Measurements from ENCODE around the gene SHKBP1. TPM values are rescaled to one million over a fixed set of nuclear protein-coding genes. Genes with fewer than 3 reads are reported as not detected.

SHKBP1 gene
- total RNA-seq, 1 donor from 2014 or later, result 56.3 TPM

- no peaks in the 10 kb centered on the region for H3K27me3 ChIP-seq (ENCODE audit: insufficient read depth, low read length)
- H3K27ac Mint-ChIP-seq (ENCODE audit: unreplicated experiment), result no peak overlapping the region
- peak overlapping the region; percentile 80 for H3K9ac ChIP-seq (ENCODE audit: low read length)
- H3K9me3 Mint-ChIP-seq (ENCODE audit: unreplicated experiment), result no peaks in the 10 kb centered on the region
- peaks cover 34% of the 10 kb centered on the region for H3K4me1 ChIP-seq (ENCODE audit: insufficient read depth, low read length)
- peak overlapping the region; percentile 60 for H3K4me3 ChIP-seq (ENCODE audit: insufficient read depth, low read depth, low read length)
- H3K4me2 ChIP-seq (ENCODE audit: low read length), result peak overlapping the region; percentile 86
- no peaks in the 10 kb centered on the region for H3K36me3 ChIP-seq (ENCODE audit: insufficient read depth, low read length)
- peak overlapping the region; percentile 27 for H3K27ac ChIP-seq (ENCODE audit: low read depth, low read length)
- peaks cover 14% of the 10 kb centered on the region for H4K20me1 ChIP-seq (ENCODE audit: insufficient read depth, low read length)
- H3K27me3 Mint-ChIP-seq (ENCODE audit: low read depth, unreplicated experiment), result peaks cover 30% of the 10 kb centered on the region
- DNase-seq (ENCODE audit: low read depth) (no peak), FAIRE-seq (no peak)
- no peak for TF ChIP-seq EZH2 (IDR thresholded peaks at IDR 0.05; ENCODE audit: insufficient read depth, low read length)
- TF ChIP-seq, protein P1, sequence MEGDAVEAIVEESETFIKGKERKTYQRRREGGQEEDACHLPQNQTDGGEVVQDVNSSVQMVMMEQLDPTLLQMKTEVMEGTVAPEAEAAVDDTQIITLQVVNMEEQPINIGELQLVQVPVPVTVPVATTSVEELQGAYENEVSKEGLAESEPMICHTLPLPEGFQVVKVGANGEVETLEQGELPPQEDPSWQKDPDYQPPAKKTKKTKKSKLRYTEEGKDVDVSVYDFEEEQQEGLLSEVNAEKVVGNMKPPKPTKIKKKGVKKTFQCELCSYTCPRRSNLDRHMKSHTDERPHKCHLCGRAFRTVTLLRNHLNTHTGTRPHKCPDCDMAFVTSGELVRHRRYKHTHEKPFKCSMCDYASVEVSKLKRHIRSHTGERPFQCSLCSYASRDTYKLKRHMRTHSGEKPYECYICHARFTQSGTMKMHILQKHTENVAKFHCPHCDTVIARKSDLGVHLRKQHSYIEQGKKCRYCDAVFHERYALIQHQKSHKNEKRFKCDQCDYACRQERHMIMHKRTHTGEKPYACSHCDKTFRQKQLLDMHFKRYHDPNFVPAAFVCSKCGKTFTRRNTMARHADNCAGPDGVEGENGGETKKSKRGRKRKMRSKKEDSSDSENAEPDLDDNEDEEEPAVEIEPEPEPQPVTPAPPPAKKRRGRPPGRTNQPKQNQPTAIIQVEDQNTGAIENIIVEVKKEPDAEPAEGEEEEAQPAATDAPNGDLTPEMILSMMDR (IDR thresholded peaks at IDR 0.05; ENCODE audit: insufficient read depth, low read depth, low read length), result no peak
- no peak overlapping the region for H2AFZ ChIP-seq (ENCODE audit: low read depth, low read length)
- no peaks in the 10 kb centered on the region for H3K36me3 Mint-ChIP-seq (ENCODE audit: low read depth, unreplicated experiment)
- H3K4me3 Mint-ChIP-seq (ENCODE audit: unreplicated experiment), result peak overlapping the region; percentile 73
- peaks cover 21% of the 10 kb centered on the region for H3K4me1 Mint-ChIP-seq (ENCODE audit: low read depth, unreplicated experiment)
- no peaks in the 10 kb centered on the region for H3K9me3 ChIP-seq (ENCODE audit: insufficient read depth, low read depth, low read length)
- no peaks in the 10 kb centered on the region for H3K79me2 ChIP-seq (ENCODE audit: insufficient read depth, low read length)
These were observed 20.7 kb downstream of the SHKBP1 start for GRCh38 chr19:40597329-40597838.

- H3K27ac Mint-ChIP-seq (ENCODE audit: unreplicated experiment), result no peak overlapping the region
- H3K79me2 ChIP-seq (ENCODE audit: insufficient read depth, low read length), result no peaks in the 10 kb centered on the region
- no peaks in the 10 kb centered on the region for H3K36me3 ChIP-seq (ENCODE audit: insufficient read depth, low read length)
- H3K27me3 Mint-ChIP-seq (ENCODE audit: low read depth, unreplicated experiment), result peaks cover 30% of the 10 kb centered on the region
- H3K4me1 Mint-ChIP-seq (ENCODE audit: low read depth, unreplicated experiment), result peaks cover 24% of the 10 kb centered on the region
- H4K20me1 ChIP-seq (ENCODE audit: insufficient read depth, low read length), result peaks cover 14% of the 10 kb centered on the region
- H3K4me3 Mint-ChIP-seq (ENCODE audit: unreplicated experiment), result peak overlapping the region; percentile 74
- FAIRE-seq (peak; percentile 29), DNase-seq (ENCODE audit: low read depth) (peak; percentile 70)
- TF ChIP-seq, protein P1 (IDR thresholded peaks at IDR 0.05; ENCODE audit: insufficient read depth, low read depth, low read length), result peak; percentile 94
- no peak for TF ChIP-seq EZH2 (IDR thresholded peaks at IDR 0.05; ENCODE audit: insufficient read depth, low read length)
- peaks cover 44% of the 10 kb centered on the region for H3K4me1 ChIP-seq (ENCODE audit: insufficient read depth, low read length)
- no peaks in the 10 kb centered on the region for H3K27me3 ChIP-seq (ENCODE audit: insufficient read depth, low read length)
- peak overlapping the region; percentile 44 for H2AFZ ChIP-seq (ENCODE audit: low read depth, low read length)
- H3K9me3 ChIP-seq (ENCODE audit: insufficient read depth, low read depth, low read length), result no peaks in the 10 kb centered on the region
- H3K4me2 ChIP-seq (ENCODE audit: low read length), result peak overlapping the region; percentile 86
- no peaks in the 10 kb centered on the region for H3K9me3 Mint-ChIP-seq (ENCODE audit: unreplicated experiment)
- H3K27ac ChIP-seq (ENCODE audit: low read depth, low read length), result peak overlapping the region; percentile 48
- no peaks in the 10 kb centered on the region for H3K36me3 Mint-ChIP-seq (ENCODE audit: low read depth, unreplicated experiment)
- peak overlapping the region; percentile 58 for H3K4me3 ChIP-seq (ENCODE audit: insufficient read depth, low read depth, low read length)
- peak overlapping the region; percentile 70 for H3K9ac ChIP-seq (ENCODE audit: low read length)
These were observed 21.6 kb downstream of the SHKBP1 start for GRCh38 chr19:40598121-40598917.

GRCh38 chr19:40598918-40599307, 22.2 kb downstream of the SHKBP1 start:
- Mint-ChIP-seq H3K9me3 (ENCODE audit: unreplicated experiment) (no peaks in the 10 kb centered on the region), H3K27me3 (ENCODE audit: low read depth, unreplicated experiment) (peaks cover 30% of the 10 kb centered on the region), H3K36me3 (ENCODE audit: low read depth, unreplicated experiment) (no peaks in the 10 kb centered on the region), H3K4me3 (ENCODE audit: unreplicated experiment) (no peak overlapping the region), H3K27ac (ENCODE audit: unreplicated experiment) (no peak overlapping the region), H3K4me1 (ENCODE audit: low read depth, unreplicated experiment) (peaks cover 24% of the 10 kb centered on the region)
- Histone ChIP-seq H3K27ac (ENCODE audit: low read depth, low read length) (no peak overlapping the region), H3K9me3 (ENCODE audit: insufficient read depth, low read depth, low read length) (no peaks in the 10 kb centered on the region), H3K79me2 (ENCODE audit: insufficient read depth, low read length) (no peaks in the 10 kb centered on the region), H2AFZ (ENCODE audit: low read depth, low read length) (no peak overlapping the region), H3K4me3 (ENCODE audit: insufficient read depth, low read depth, low read length) (no peak overlapping the region), H3K9ac (ENCODE audit: low read length) (peak overlapping the region; percentile 12), H3K36me3 (ENCODE audit: insufficient read depth, low read length) (no peaks in the 10 kb centered on the region), H4K20me1 (ENCODE audit: insufficient read depth, low read length) (peaks cover 14% of the 10 kb centered on the region), H3K27me3 (ENCODE audit: insufficient read depth, low read length) (no peaks in the 10 kb centered on the region), H3K4me2 (ENCODE audit: low read length) (peak overlapping the region; percentile 86), H3K4me1 (ENCODE audit: insufficient read depth, low read length) (peaks cover 48% of the 10 kb centered on the region)
- DNase-seq (ENCODE audit: low read depth) (no peak), FAIRE-seq (no peak)
- no peak for TF ChIP-seq EZH2 (IDR thresholded peaks at IDR 0.05; ENCODE audit: insufficient read depth, low read length)
- TF ChIP-seq, protein P1 (IDR thresholded peaks at IDR 0.05; ENCODE audit: insufficient read depth, low read depth, low read length), result no peak

Data from astrocyte (in vitro differentiated cells and primary cell).